GM10266 (cell line): ENCODE measurements around the gene UBL7.

Experiments
- DNase-seq: peaks from one replicate; pipeline ENCODE4 v3.0.0; 2012; ENCODE audit errors: extremely low spot score
- CTCF ChIP-seq: IDR thresholded peaks from 2 replicates; pipeline ENCODE4 v1.5.1; 2012; ENCODE audit warnings: mild to moderate bottlenecking, low read depth; ENCODE audit not compliant: control insufficient read depth, insufficient read depth; ENCODE audit errors: missing control alignments

Gene UBL7

DNA sequence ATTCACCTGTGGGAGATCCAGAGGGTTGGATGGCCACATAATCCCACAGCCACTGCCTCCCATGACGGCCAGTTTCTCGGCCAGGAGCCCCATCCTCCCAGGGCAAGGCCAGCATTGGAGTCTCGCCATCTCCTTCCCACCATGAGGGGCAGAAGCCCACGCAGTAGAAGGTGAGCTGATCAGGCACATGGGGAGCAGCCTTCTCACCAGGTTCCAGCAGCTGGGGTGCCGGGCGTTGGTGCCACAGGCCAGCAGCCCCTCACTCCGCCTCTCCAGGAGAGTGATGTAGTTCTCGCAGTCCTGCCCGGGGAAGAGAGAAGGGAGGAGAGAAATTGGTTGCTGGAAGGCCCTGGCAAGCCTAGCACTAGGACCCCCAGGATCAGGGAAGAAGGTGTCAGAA is 43.3 kb downstream of the UBL7 start:
- no peak for TF ChIP-seq CTCF
- DNase-seq = no peak

GRCh38 chr15:74417225-74417624 is 43.7 kb downstream of the UBL7 start:
- DNase-seq = no peak
- TF ChIP-seq CTCF = no peak

- DNase-seq = no peak
- no peak for TF ChIP-seq CTCF
Observed at GRCh38 chr15:74415966-74416916, 44.7 kb downstream of the UBL7 start.

GRCh38 chr15:74414603-74415338 is 46.2 kb downstream of the UBL7 start:
- DNase-seq = no peak

DNA sequence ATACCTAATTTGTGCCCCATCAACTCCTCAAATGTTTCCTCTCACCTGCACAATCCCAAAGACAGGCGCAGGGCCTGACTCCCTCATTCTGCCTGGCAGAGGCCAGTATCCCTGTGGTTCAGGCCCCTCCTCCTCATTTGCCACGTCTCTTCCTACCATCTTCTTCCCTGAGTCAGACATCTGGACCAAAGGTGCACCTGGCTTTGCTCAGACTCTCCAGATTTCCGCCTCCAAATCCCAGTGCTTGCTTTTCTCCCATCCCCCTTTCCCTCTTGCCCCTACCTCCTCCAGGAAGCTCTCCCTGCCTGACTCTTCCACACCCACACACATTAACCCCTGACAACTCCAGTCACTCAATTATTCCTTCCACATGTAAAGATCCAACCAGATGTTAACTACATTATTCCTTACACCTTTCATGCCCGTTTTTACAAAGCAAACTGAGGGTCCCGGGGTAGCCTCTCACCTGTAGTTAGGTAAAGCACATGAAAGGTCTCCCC is 46.8 kb downstream of the UBL7 start:
- TF ChIP-seq CTCF = no peak
- no peak for DNase-seq

More at GRCh38 chr15:74414603-74415338, 46.2 kb downstream of the UBL7 start:
- no peak for TF ChIP-seq CTCF

DNA sequence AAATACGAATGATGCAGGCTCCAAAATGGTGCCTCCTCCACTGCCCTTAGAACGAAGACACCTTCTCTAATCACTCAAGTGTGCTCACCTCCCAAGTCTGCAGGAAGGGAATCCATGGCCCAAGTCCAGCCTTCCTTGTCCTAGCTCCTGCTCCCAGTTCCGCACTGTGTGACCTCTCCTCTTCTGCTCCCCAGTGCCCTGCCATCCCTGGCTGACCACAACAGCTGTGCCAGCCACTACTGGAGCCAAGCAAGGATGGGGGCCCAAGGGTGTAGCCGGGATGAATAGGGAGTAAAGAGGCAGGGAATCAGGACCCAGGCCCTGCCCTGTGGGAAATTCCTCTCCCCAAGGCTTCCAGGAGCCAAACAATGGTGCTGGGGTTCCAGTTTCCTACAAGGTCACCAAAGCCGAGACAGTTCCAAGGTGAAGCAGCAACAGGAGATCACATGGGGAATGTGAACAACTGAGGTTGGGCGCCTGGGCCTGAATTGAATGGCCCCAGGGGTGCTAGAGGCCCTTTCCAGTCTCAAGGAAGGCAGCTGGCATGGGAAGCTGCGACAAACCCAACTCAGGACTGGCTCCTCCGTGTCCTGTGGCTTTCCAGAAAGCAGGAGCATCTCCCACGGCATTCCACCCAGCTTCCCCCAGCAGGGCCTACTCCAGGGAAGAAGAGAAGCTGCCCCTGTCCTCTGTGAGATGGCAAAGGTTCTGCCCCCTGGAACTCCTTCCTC is 47.4 kb downstream of the UBL7 start:
- DNase-seq = no peak
- TF ChIP-seq CTCF = no peak
